Eye (tissue), 1 donor: Measurements from ENCODE around the gene RTBDN.
"Not testable (repeated sequence)": the region's sequence is repeated elsewhere in the genome, so short reads cannot be mapped to it uniquely, and the experiment has no call there.

Source experiments
- DNase-seq: peaks from one replicate; pipeline ENCODE4 v3.0.0-alpha.2; 2015

The RTBDN gene

DNA sequence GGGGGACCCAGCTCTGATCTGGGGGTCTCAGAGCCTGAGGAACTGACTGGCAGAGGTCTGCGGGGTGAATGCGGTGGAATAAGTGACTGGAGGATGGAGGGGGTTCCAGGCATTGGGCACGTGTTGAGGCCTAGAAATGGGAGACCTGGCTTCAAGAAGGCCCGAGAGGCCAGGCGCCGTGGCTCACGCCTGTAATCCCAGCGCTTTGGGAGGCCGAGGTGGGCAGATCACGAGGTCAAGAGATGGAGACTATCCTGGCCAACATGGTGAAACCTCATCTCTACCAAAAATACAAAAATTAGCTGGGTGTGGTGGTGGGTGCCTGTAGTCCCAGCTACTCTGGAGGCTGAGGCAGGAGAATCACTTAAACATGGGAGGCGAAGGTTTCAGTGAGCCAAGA lies 16.6 kb downstream of the RTBDN start:
- not testable (repeated sequence) for DNase-seq

DNA sequence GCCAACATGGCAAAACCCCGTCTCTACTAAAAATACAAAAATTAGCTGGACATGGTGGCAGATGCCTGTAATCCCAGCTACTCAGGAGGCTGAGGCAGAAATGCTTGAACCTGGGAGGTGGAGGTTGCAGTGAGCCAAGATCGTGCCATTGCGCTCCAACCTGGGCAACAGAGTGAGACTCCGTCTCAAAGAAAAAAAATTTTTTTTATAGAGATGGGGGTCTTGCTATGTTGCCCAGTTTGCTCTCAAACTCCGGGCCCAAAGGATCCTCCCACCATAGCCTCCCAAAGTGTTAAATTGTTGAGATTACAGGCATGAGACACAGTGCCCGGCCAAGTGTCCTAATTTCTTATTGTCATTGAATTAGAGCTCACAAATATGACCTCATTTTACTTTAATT lies 17.2 kb downstream of the RTBDN start:
- DNase-seq: not testable (repeated sequence)

DNA sequence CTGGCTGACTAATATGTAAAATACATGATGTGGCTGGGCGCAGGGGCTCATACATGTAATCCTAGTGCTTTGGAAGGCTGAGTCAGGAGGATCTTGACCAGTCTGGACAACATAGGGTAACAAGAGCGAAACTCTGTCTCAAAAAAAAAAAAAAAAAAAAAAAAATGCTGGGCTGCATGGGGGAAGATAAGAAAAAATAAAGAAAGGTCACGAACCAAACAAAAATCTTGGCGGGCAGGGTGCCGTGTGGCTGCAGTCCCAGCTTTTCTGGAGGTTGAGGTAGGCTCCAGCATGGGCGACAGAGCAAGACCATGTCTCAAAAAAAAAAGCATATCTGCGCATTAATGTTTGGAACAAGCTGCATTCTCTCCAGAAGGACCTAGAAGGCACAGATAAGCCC lies 19.3 kb downstream of the RTBDN start:
- DNase-seq: no peak

DNA sequence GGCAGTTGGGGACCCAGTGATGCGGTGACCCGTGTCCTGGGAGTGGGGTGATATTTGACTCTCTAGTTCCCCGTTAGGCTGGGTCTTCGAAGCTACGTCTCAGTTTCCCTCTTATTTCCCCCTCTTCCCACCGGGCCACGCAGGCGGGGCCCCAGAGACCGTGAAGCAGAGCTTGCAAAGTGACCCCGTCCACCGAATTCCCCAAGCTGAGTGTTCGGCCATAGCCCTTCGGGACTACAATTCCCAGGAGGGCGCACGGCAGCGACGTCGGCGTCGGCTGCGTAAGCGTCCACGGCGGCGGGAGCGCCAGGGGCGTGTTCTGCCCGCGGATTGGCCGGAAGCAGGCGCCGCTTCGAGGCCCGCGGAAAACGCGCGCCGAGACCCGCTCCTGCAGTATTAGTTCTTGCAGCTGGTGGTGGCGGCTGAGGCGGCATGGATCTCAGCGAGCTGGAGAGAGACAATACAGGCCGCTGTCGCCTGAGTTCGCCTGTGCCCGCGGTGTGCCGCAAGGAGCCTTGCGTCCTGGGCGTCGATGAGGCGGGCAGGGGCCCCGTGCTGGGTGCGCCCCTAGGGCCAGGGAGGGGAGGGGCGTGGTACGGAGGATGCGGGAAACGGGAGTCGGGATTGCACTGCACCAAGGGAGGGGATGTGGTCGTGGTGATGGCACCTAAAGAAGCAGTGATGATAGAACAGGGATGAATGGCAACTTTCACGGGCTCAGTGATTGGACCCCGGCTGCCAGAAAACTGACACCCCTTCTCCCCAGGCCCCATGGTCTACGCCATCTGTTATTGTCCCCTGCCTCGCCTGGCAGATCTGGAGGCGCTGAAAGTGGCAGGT lies 27.9 kb downstream of the RTBDN start, which contains the start of gene RNASEH2A:
Gene RNASEH2A, plus strand, starts transcription at position 343 of the 840 bp plus-strand sequence. Its CDS starts 90 bp downstream, at position 433.
- DNase-seq: peak; percentile 96

DNA sequence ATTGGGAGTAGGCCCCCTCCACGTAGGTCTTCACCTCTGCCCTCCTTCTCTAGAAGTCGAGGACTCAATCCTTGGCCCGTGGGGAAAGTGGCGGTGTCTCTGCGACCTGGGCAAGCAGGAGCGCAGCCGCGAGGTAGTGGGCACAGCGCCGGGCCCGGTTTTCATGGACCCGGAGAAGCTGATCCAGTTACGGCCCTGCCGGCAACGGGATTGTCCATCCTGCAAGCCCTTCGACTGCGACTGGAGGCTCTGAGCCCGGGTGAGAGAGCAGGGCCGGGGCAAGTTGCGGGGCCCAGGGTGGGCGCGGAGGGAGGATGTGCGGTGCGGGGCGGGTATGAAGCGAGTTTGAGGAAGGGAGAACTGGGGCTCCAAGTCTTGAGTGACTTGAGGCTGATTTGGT lies 30.3 kb downstream of the RTBDN start:
- no peak for DNase-seq

DNA sequence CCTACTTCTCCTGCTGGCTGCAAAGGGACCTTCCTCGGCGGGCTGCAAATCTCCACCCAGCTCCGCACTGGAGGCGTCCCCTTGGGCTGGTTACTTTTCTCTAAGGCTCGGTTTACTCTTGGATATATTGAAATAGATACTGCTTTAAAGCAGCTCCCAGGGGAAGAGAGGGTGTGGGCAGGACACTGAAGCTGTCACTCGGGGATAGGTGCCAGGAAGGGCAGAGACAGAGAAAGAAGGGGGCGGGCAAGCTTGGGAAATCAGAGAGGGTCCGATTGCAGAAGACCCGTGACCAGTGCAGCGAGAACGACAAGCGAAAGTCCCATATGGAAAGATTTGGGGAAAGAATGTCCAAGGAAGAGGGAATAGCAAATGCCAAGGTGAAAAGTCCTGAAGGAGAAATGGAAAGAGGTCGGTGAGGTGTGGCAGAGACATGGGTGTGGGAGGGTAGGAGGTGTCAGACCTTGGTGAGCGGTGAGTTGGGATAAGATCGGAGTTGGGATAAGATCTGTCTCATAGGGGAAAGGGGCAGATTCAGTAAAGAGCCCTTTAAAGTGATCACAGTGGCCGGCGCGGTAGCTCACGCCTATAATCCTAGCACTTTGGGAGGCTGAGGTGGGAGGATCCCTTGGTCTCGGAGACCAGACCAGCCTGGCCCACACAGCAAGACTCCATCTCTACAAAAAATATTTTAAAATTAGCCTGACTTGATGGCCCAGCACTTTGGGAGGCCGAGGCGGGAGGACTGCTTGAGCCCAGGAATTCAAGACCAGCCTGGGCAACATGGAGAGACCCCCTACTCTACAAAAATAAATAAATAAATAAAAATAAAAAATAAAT lies 31.9 kb downstream of the RTBDN start:
- DNase-seq: no peak

DNA sequence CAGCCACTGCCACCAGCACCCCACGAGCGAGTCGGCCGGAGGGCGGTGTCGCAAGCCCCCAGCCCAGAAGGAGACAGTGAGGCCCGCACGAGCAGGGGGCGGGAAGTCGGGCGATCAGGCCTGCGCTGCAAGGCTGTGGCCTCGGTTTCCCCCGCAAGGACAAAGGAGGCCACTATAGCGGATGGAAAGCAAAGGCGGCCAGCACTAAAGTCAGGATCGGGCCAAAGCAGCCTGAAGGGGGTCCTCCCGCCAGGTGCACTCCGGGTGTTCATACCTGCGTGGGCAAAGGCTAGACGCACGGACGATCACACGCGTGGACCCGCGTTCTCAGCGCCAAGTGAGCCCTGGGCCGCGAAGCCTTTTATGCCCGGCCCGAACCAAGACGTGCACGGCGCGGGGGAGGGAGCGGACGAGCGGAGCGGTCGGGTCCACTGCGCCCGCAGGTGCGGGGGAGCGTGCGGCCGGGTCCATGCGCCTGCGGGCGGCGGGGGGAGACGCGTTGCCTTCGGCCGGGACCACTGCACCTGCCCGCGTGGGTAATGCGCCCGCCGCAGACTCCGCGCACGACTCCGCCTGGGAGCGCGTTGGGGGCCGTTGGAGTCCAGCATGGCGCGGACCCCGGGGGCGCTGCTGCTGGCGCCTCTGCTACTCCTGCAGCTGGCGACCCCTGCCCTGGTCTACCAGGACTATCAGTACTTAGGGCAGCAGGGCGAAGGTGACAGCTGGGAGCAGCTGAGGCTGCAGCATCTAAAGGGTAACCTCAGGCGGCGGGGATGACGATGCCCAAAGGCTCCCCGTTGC lies 32.7 kb downstream of the RTBDN start, which contains the start of the genes PRDX2 and THSD8:
Gene PRDX2, minus strand, starts transcription at position 335 of the 801 bp plus-strand sequence. CDS start 539 bp downstream, outside the sequence.
Gene THSD8, plus strand, starts transcription at position 604 of the 801 bp plus-strand sequence. Its CDS starts 3 bp downstream, at position 607.
- DNase-seq: peak; percentile 95

DNA sequence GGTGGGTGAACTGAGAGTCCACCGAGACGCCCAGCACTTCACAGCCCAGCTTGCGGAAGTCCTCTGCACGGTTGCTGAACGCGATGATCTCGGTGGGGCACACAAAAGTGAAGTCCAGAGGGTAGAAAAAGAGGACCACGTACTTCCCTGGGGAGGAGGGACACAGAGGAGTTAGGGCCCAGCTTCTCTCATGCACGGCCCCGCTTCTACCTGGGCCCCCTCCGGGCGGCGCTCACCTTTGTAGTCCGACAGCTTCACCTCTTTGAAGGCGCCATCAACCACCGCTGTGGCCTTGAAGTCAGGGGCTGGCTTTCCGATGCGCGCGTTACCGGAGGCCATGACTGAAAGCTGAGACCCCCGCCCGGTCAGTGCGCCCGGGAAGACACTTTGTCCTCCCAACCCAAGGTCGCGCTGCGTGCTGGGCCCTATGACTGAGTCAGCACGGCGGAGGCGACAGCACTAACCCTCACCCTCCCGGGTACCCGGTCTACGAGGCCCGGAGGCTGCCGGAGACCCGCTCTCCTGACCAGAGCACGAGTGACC lies 33.4 kb downstream of the RTBDN start:
- DNase-seq: peak; percentile 58

DNA sequence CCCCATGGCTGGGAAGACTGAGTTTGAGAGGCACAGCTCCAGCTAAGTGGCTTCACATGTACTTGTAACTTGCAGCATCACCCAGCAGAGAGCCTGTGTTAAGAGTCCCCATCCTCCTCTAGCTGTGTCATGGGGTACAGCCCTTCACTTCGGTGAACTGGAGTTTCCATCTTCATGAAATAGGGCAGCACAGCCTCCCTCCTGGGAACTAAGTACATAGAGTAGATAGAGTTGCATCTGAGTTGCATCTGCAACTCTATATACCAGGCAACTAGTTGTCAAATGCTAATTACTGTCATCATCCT lies 34.0 kb downstream of the RTBDN start:
- no peak for DNase-seq

DNA sequence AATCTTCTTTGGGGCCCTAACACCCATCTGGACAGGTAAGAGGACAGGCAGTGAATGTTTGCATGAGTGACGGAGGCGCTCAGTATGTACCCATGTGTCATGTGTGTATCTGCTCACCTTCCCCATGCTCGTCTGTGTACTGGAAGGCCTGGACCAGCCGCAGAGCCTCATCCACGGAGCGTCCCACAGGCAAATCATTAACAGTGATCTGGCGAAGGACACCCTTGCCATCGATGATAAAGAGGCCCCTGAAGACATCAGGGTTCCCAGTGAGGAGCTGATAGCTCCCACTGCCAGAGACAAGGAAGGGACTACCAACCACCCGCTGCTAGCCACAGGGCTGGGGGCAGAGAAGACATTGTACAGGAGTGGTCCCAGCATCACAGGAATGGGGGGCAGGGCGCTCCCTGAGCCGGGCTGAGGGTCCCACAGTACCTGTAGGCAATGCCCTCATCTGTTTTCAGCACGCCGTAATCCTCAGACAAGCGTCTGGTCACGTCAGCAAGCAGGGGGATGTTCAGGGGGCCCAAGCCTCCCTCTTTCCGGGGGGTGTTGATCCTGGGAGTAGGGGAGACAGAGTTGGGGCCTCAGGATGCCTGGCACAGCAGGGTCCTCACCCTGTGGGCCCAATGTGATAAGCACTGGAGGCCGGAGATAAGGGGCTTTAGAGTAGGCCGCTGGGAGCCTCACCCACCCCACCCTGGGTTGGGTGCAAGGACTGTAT lies 34.5 kb downstream of the RTBDN start:
- no peak for DNase-seq

DNA sequence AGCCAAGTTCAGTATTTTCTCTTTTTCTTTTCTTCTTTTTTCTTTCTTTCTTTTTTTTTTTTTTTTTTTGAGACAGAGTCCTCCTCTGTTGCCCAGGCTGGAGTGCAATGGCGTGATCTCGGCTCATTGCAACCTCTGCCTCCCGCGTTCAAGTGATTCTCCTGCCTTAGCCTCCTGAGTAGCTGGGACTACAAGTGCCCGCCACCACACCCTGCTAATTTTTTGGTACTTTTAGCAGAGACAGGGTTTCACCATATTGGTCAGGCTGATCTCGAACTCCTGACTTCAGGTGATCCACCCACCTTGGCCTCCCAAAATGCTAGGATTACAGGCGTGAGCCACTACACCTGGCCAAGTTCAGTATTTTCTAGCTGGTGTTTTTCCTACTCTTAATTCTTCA lies 36.8 kb downstream of the RTBDN start:
- DNase-seq: not testable (repeated sequence)

DNA sequence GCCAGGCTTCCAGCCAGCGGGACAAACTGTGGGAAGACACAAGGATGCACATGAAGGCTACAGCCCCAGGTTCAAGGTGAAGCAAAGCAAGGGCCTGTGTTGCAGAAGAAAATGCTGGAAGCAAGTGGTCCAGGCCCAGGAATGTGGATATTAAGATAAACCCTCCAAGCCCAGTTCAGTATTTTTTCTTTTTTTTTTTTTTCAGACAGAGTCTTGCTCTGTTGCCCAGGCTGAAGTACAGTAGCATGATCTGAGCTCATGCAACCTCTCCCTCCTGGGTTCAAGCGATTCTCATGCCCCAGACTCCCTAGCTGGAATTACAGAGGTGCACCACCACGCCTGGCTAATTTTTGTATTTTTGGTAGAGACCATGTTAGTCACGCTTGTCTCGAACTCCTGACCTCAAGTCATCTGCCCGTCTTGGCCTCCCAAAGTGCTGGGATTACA lies 37.2 kb downstream of the RTBDN start:
- no peak for DNase-seq

DNA sequence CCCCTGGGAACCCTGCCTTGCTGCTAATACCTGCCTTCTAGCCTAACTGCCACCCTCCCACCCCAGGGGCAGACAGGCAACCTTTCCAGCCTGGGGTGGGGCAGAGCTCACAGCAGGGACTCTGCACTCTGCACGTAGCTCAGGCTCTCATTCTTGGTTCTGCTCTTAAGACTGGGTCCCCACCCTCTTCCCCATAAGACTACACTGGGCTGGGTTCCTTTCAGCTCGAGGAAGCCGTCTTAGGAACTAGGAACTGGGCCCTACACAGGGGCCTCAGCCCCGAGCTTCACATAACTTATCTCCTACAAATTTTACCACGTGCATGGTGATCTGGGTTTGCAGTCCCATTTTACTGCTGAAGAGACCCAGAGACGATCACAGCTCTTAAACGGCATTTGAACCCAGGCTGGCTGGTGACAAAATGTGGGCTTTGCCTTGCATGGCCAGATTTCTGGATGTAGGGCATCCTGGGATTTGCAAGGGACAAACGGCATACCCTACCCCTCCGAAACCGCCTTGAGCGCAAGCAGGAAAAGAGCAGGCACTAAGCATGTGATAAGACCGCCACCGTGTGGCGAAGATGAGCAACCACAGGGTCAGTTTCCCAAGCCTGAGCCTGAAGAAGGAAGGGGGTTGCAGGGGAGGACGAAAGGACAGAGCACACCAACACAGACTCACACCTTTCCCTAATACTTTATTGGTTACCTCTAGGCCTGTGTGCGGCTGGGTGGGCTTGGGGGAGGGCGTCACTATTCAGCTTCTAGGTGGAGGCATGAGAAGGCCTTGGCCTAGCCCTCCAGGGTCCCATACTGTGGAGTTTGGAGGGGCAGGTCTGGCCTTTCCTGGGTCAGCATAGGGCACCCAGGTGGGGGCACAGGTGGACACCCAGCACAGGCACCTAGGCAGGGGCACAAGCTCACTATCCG lies 38.0 kb downstream of the RTBDN start:
- peak; percentile 96 for DNase-seq

DNA sequence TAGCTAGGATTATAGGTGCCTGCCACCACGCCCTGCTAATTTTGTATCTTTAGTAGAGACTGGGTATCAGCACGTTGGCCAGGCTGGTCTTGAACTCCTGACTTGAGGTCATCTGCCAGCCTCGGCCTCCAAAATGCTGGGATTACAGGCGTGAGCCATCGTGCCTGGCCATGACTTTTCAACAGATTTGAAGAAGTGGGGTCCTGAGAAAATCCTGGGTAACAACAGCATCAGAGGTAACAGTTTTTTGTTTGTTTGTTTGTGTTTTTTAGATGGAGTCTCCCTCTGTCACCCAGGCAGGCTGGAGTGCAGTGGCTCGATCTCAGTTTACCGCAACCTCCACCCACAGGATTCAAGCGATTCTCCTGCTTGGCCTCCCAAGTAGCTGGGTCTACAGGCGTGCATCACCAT lies 39.4 kb downstream of the RTBDN start:
- no peak for DNase-seq

DNA sequence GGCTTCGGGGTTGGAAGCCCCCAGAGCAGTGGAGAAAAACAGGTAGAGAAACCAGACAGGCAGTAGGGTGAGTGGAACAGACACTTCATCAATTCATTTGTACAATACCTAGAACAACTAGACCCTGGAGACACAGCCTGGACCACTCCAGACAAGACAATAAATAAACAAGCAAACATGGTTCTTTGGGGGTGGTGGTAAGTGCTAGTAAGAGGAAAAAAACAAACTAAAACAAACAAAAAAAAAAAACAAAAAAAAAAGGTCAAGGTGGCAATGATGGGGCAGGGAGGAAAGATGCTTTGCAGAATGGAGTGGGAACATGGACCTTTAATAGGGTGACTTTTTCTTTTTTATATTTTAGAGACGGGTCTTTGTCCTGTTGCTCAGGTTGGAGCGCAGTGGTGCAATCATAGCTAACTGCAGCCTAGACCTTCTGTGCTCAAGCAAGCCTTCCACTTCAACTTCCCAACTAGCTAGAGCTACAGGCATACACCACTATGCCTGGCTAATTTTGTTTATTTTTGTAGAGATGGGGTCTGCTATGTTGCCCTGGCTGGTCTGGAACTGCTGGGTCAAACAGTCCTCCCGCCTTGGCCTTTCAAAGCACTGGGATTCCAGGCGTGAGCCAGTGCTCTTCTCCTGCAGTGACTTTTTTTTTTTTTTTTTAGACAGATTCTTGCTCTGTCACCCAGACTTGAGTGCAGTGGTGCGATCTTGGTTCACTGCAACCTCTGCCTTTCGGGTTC lies 40.0 kb downstream of the RTBDN start:
- no peak for DNase-seq

DNA sequence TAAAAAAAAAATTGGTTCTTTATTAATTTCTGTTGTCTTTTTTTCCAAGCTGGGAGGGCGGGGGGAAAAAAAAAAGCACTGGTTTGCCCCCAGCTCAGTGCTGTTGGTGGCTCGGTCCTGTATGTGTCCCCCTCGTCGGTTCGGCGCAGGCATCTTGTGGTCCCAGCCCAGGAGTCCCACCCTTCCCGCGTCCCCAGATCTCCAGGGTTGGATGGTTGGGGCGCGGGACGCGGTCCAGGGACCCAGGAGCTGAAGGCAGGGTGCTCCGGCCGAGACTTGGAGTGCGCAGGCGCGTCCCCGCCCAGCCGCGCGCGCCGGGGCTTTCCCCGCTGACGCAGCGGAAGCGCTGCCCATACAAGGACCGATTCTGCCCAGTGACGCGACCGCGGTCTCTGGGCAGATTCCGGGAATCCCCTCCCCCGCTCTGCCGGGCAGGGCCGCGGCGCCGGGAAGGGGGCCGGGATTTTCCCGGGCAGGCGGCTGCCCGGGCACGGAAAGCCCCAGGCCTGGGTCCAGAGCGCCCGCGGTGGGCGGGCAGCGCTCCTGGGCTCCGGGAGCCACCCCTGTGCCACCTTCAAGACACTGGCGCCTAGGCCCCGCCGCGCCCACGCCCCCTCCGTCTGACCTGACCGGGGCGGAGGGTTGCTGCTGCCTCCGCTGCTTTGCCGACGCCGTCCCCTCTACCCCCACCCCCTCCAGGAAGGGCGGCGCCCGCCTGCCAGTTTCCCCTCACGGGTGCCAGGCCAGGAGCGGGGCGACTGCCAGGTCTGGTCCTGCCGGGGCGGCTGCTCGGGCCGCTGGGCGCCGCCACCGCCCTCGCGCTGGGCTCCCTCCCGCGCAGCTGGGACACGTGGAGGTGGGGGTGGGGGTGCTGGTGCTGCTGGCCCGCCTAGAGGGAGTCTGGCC lies 40.8 kb downstream of the RTBDN start:
- DNase-seq: peak; percentile 97

DNA sequence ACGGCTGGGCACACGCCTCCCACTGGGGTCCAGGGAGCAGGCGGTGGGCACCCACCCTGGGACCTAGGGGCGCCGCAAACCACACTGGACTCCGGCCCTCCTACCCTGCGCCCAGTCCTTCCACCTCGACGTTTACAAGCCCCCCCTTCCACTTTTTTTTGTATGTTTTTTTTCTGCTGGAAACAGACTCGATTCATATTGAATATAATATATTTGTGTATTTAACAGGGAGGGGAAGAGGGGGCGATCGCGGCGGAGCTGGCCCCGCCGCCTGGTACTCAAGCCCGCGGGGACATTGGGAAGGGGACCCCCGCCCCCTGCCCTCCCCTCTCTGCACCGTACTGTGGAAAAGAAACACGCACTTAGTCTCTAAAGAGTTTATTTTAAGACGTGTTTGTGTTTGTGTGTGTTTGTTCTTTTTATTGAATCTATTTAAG lies 41.5 kb downstream of the RTBDN start:
- no peak for DNase-seq

DNA sequence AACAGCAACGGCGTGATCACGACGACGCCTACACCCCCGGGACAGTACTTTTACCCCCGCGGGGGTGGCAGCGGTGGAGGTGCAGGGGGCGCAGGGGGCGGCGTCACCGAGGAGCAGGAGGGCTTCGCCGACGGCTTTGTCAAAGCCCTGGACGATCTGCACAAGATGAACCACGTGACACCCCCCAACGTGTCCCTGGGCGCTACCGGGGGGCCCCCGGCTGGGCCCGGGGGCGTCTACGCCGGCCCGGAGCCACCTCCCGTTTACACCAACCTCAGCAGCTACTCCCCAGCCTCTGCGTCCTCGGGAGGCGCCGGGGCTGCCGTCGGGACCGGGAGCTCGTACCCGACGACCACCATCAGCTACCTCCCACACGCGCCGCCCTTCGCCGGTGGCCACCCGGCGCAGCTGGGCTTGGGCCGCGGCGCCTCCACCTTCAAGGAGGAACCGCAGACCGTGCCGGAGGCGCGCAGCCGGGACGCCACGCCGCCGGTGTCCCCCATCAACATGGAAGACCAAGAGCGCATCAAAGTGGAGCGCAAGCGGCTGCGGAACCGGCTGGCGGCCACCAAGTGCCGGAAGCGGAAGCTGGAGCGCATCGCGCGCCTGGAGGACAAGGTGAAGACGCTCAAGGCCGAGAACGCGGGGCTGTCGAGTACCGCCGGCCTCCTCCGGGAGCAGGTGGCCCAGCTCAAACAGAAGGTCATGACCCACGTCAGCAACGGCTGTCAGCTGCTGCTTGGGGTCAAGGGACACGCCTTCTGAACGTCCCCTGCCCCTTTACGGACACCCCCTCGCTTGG lies 42.1 kb downstream of the RTBDN start:
- peak; percentile 80 for DNase-seq
